ENCODE data around the gene STAB2.

Gene STAB2

GRCh38 chr12:103679421-103680170 is 92.5 kb downstream of the STAB2 start:
- H3K9ac ChIP-seq (ENCODE audit: low read length) = no peak overlapping the region
- no peak overlapping the region for H2AFZ ChIP-seq (ENCODE audit: low read depth, low read length, severe bottlenecking)
- no peaks in the 10 kb centered on the region for H3K36me3 ChIP-seq (ENCODE audit: low read length)
- no peaks in the 10 kb centered on the region for H3F3A ChIP-seq (ENCODE audit: insufficient read depth)
- H4K20me1 ChIP-seq (ENCODE audit: low read depth, low read length) = no peaks in the 10 kb centered on the region
- no peaks in the 10 kb centered on the region for H3K9me2 ChIP-seq (replicated peaks; ENCODE audit: insufficient read depth, low read length)
- H3K4me3 ChIP-seq (ENCODE audit: insufficient read depth, low read length, poor library complexity, severe bottlenecking) = no peak overlapping the region
- H3K27me3 ChIP-seq (ENCODE audit: low read length) = no peaks in the 10 kb centered on the region
- H3K4me2 ChIP-seq (ENCODE audit: low read depth, low read length, poor library complexity, severe bottlenecking) = no peak overlapping the region
- H3K9me3 ChIP-seq (ENCODE audit: insufficient read depth, low read length) = no peaks in the 10 kb centered on the region
- no peaks in the 10 kb centered on the region for H3K79me2 ChIP-seq (ENCODE audit: insufficient read depth, low read length)
- TF ChIP-seq EZH2phosphoT487 (conservative IDR thresholded peaks at IDR 0.05; ENCODE audit: low read length) = no peak
- no peak overlapping the region for H3K27ac ChIP-seq (ENCODE audit: low read depth, low read length)

GRCh38 chr12:103680591-103681141 is 93.6 kb downstream of the STAB2 start:
- no peak overlapping the region for H3K9ac ChIP-seq (ENCODE audit: low read length)
- no peak overlapping the region for H3K27ac ChIP-seq (ENCODE audit: low read depth, low read length)
- no peaks in the 10 kb centered on the region for H3K9me2 ChIP-seq (replicated peaks; ENCODE audit: insufficient read depth, low read length)
- H2AFZ ChIP-seq (ENCODE audit: low read depth, low read length, severe bottlenecking) = no peak overlapping the region
- no peak overlapping the region for H3K4me2 ChIP-seq (ENCODE audit: low read depth, low read length, poor library complexity, severe bottlenecking)
- no peaks in the 10 kb centered on the region for H3K27me3 ChIP-seq (ENCODE audit: low read length)
- no peaks in the 10 kb centered on the region for H4K20me1 ChIP-seq (ENCODE audit: low read depth, low read length)
- H3K9me3 ChIP-seq (ENCODE audit: insufficient read depth, low read length) = no peaks in the 10 kb centered on the region
- H3K4me3 ChIP-seq (ENCODE audit: insufficient read depth, low read length, poor library complexity, severe bottlenecking) = no peak overlapping the region
- H3K36me3 ChIP-seq (ENCODE audit: low read length) = no peaks in the 10 kb centered on the region
- no peaks in the 10 kb centered on the region for H3F3A ChIP-seq (ENCODE audit: insufficient read depth)
- TF ChIP-seq EZH2phosphoT487 (conservative IDR thresholded peaks at IDR 0.05; ENCODE audit: low read length) (no peak), CTCF (IDR thresholded peaks at IDR 0.05; ENCODE audit: insufficient read depth, low read length, poor library complexity, severe bottlenecking) (no peak)
- no peaks in the 10 kb centered on the region for H3K79me2 ChIP-seq (ENCODE audit: insufficient read depth, low read length)

- no peak for TF ChIP-seq CTCF (IDR thresholded peaks at IDR 0.05; ENCODE audit: insufficient read depth, low read length, poor library complexity, severe bottlenecking)
- no peak for TF ChIP-seq EZH2phosphoT487 (conservative IDR thresholded peaks at IDR 0.05; ENCODE audit: low read length)
- H3K9ac ChIP-seq (ENCODE audit: low read length) = no peak overlapping the region
- H4K20me1 ChIP-seq (ENCODE audit: low read depth, low read length) = no peaks in the 10 kb centered on the region
Observed at GRCh38 chr12:103686026-103686425, 99.0 kb downstream of the STAB2 start.

GRCh38 chr12:103687253-103687652 is 100.2 kb downstream of the STAB2 start:
- no peak overlapping the region for H3K9ac ChIP-seq (ENCODE audit: low read length)
- no peak for TF ChIP-seq EZH2phosphoT487 (conservative IDR thresholded peaks at IDR 0.05; ENCODE audit: low read length)
- no peak for TF ChIP-seq CTCF (IDR thresholded peaks at IDR 0.05; ENCODE audit: insufficient read depth, low read length, poor library complexity, severe bottlenecking)
- no peaks in the 10 kb centered on the region for H4K20me1 ChIP-seq (ENCODE audit: low read depth, low read length)
- no peaks in the 10 kb centered on the region for H3K9me3 ChIP-seq (ENCODE audit: insufficient read depth, low read length)
- H3K79me2 ChIP-seq (ENCODE audit: insufficient read depth, low read length) = no peaks in the 10 kb centered on the region
- no peaks in the 10 kb centered on the region for H3K36me3 ChIP-seq (ENCODE audit: low read length)
- H3K27me3 ChIP-seq (ENCODE audit: low read length) = no peaks in the 10 kb centered on the region
- H3F3A ChIP-seq (ENCODE audit: insufficient read depth) = no peaks in the 10 kb centered on the region
- no peak overlapping the region for H3K4me2 ChIP-seq (ENCODE audit: low read depth, low read length, poor library complexity, severe bottlenecking)
- no peak overlapping the region for H3K27ac ChIP-seq (ENCODE audit: low read depth, low read length)
- H3K9me2 ChIP-seq (replicated peaks; ENCODE audit: insufficient read depth, low read length) = no peaks in the 10 kb centered on the region
- no peak overlapping the region for H2AFZ ChIP-seq (ENCODE audit: low read depth, low read length, severe bottlenecking)
- H3K4me3 ChIP-seq (ENCODE audit: insufficient read depth, low read length, poor library complexity, severe bottlenecking) = no peak overlapping the region

More at GRCh38 chr12:103686026-103686425, 99.0 kb downstream of the STAB2 start:
- Histone ChIP-seq H3K9me3 (ENCODE audit: insufficient read depth, low read length) (no peaks in the 10 kb centered on the region), H3K27me3 (ENCODE audit: low read length) (no peaks in the 10 kb centered on the region), H3K9me2 (replicated peaks; ENCODE audit: insufficient read depth, low read length) (no peaks in the 10 kb centered on the region), H3K27ac (ENCODE audit: low read depth, low read length) (no peak overlapping the region), H3K36me3 (ENCODE audit: low read length) (no peaks in the 10 kb centered on the region), H3F3A (ENCODE audit: insufficient read depth) (no peaks in the 10 kb centered on the region), H3K4me2 (ENCODE audit: low read depth, low read length, poor library complexity, severe bottlenecking) (no peak overlapping the region), H3K79me2 (ENCODE audit: insufficient read depth, low read length) (no peaks in the 10 kb centered on the region), H3K4me3 (ENCODE audit: insufficient read depth, low read length, poor library complexity, severe bottlenecking) (no peak overlapping the region), H2AFZ (ENCODE audit: low read depth, low read length, severe bottlenecking) (no peak overlapping the region)

Data from SU-DHL-6 (cell line).